H9 (cell line): ENCODE results near the gene BHLHE23. TPM values are rescaled to one million over a fixed set of nuclear protein-coding genes. Genes with fewer than 3 reads are reported as not detected.

Experiments used
- DNase-seq: peaks from one replicate; pipeline ENCODE4 v3.0.0-alpha.2; 2017
- H2AFZ ChIP-seq: one replicate; pipeline ENCODE4 v1.6.1; 2013; ENCODE audit warnings: mild to moderate bottlenecking, low read length, control low read depth, moderate library complexity
- H2AK5ac ChIP-seq: 2 replicates; pipeline ENCODE4 v1.6.1; 2013; ENCODE audit warnings: low read length, control low read depth, mixed read lengths; ENCODE audit not compliant: insufficient read length
- H2BK120ac ChIP-seq: one replicate; pipeline ENCODE4 v1.6.1; 2013; ENCODE audit warnings: low read depth, mild to moderate bottlenecking, low read length, control low read depth, inconsistent platforms; ENCODE audit not compliant: poor library complexity, severe bottlenecking
- H2BK12ac ChIP-seq: 2 replicates; pipeline ENCODE4 v1.6.1; 2013; ENCODE audit warnings: low read length, control low read depth, mixed read lengths, low read depth; ENCODE audit not compliant: insufficient read length
- H2BK15ac ChIP-seq: 2 replicates; pipeline ENCODE4 v1.6.1; 2013; ENCODE audit warnings: low read depth, low read length, control low read depth
- H2BK20ac ChIP-seq: one replicate; pipeline ENCODE4 v1.6.1; 2013; ENCODE audit warnings: low read depth, mild to moderate bottlenecking, low read length, control low read depth, inconsistent platforms; ENCODE audit not compliant: poor library complexity, severe bottlenecking
- H2BK5ac ChIP-seq: 2 replicates; pipeline ENCODE4 v1.6.1; 2013; ENCODE audit warnings: low read length, control low read depth, mixed read lengths; ENCODE audit not compliant: insufficient read length
- H3K14ac ChIP-seq: 2 replicates; pipeline ENCODE4 v1.6.1; 2013; ENCODE audit warnings: low read length, control low read depth; ENCODE audit not compliant: insufficient read depth
- H3K18ac ChIP-seq: 2 replicates; pipeline ENCODE4 v1.6.1; 2013; ENCODE audit warnings: low read depth, mild to moderate bottlenecking, mixed read lengths, low read length, control low read depth; ENCODE audit not compliant: insufficient read length
- H3K23ac ChIP-seq: 2 replicates; pipeline ENCODE4 v1.6.1; 2013; ENCODE audit warnings: low read length, control low read depth, mixed read lengths, low read depth; ENCODE audit not compliant: insufficient read length
- H3K23me2 ChIP-seq: 2 replicates; pipeline ENCODE4 v1.6.1; 2013; ENCODE audit warnings: low read depth, mild to moderate bottlenecking, mixed read lengths, low read length, control low read depth; ENCODE audit not compliant: insufficient read length, poor library complexity, severe bottlenecking
- H3K27ac ChIP-seq: 2 replicates; pipeline ENCODE4 v1.5.1; 2013; ENCODE audit warnings: low read length, control low read depth, mixed read lengths, low read depth; ENCODE audit not compliant: insufficient read length
- H3K27me3 ChIP-seq: 2 replicates; pipeline ENCODE4 v1.6.1; 2013; ENCODE audit warnings: low read length, control low read depth, inconsistent platforms; ENCODE audit not compliant: insufficient read depth
- H3K4ac ChIP-seq: 2 replicates; pipeline ENCODE4 v1.6.1; 2013; ENCODE audit warnings: low read depth, mild to moderate bottlenecking, control low read depth, inconsistent platforms, low read length, moderate library complexity
- H3K4me1 ChIP-seq: 2 replicates; pipeline ENCODE4 v1.6.1; 2013; ENCODE audit warnings: low read length, control low read depth, inconsistent platforms; ENCODE audit not compliant: insufficient read depth
- H3K4me2 ChIP-seq: 2 replicates; pipeline ENCODE4 v1.6.1; 2013; ENCODE audit warnings: low read length, control low read depth, mixed read lengths; ENCODE audit not compliant: insufficient read length, insufficient read depth
- H3K56ac ChIP-seq: 2 replicates; pipeline ENCODE4 v1.6.1; 2013; ENCODE audit warnings: low read depth, mild to moderate bottlenecking, mixed read lengths, low read length, control low read depth; ENCODE audit not compliant: insufficient read length
- H3K79me1 ChIP-seq: 2 replicates; pipeline ENCODE4 v1.6.1; 2013; ENCODE audit warnings: low read depth, mild to moderate bottlenecking, moderate library complexity, low read length, control low read depth, inconsistent platforms; ENCODE audit not compliant: insufficient read depth, poor library complexity, severe bottlenecking
- H3K79me2 ChIP-seq: 2 replicates; pipeline ENCODE4 v1.6.1; 2013; ENCODE audit warnings: low read length, control low read depth, inconsistent platforms; ENCODE audit not compliant: insufficient read depth
- H3K9ac ChIP-seq: 2 replicates; pipeline ENCODE4 v1.6.1; 2013; ENCODE audit warnings: low read length, control low read depth, mixed read lengths; ENCODE audit not compliant: insufficient read length; ENCODE audit errors: extremely low read depth
- H3K9me3 ChIP-seq: one replicate; pipeline ENCODE4 v1.6.1; 2013; ENCODE audit warnings: low read depth, low read length, inconsistent platforms; ENCODE audit not compliant: control insufficient read depth
- H3T11ph ChIP-seq: one replicate; pipeline ENCODE4 v1.6.1; 2013; ENCODE audit warnings: mild to moderate bottlenecking, low read length, control low read depth, inconsistent platforms
- H4K20me1 ChIP-seq: one replicate; pipeline ENCODE4 v1.6.1; 2013; ENCODE audit not compliant: control insufficient read depth, insufficient read length, insufficient read depth
- H4K5ac ChIP-seq: 2 replicates; pipeline ENCODE4 v1.6.1; 2013; ENCODE audit warnings: low read depth, mild to moderate bottlenecking, mixed read lengths, low read length, control low read depth; ENCODE audit not compliant: insufficient read length
- H4K8ac ChIP-seq: replicated peaks from 2 replicates; pipeline ENCODE4 v1.6.1; 2013; ENCODE audit warnings: low read length, control low read depth, mixed read lengths, low read depth; ENCODE audit not compliant: insufficient read length
- H4K91ac ChIP-seq: 2 replicates; pipeline ENCODE4 v1.6.1; 2013; ENCODE audit warnings: low read depth, mild to moderate bottlenecking, moderate library complexity, mixed read lengths, low read length, control low read depth; ENCODE audit not compliant: insufficient read length
- H3K27ac Mint-ChIP-seq, 3 experiments: 2 replicates in 2 of 3; 3 replicates in 1 of 3; pipeline ENCODE4 v1.8.0; 2020 to 2021; ENCODE audit warnings: mixed read lengths in 3 of 3, mild to moderate bottlenecking in 1 of 3, moderate library complexity in 1 of 3
- H3K27me3 Mint-ChIP-seq: 2 replicates; pipeline ENCODE4 v1.8.0; 2021; ENCODE audit warnings: low read depth, mild to moderate bottlenecking, moderate library complexity, mixed read lengths
- H3K36me3 Mint-ChIP-seq, 3 experiments: 2 replicates in 2 of 3; 3 replicates in 1 of 3; pipeline ENCODE4 v1.8.0; 2020 to 2021; ENCODE audit warnings: low read depth in 3 of 3, mixed read lengths in 3 of 3; ENCODE audit not compliant: insufficient read depth in 1 of 3
- H3K4me1 Mint-ChIP-seq, 2 experiments: 2 replicates each; pipeline ENCODE4 v1.8.0; 2020; ENCODE audit warnings: mixed read lengths in 2 of 2
- H3K4me3 Mint-ChIP-seq, 2 experiments: 2 replicates in 1 of 2; 3 replicates in 1 of 2; pipeline ENCODE4 v1.8.0; 2020 to 2021; ENCODE audit warnings: mild to moderate bottlenecking in 2 of 2, mixed read lengths in 2 of 2, moderate library complexity in 1 of 2
- H3K9me3 Mint-ChIP-seq, 2 experiments: 2 replicates in 1 of 2; 3 replicates in 1 of 2; pipeline ENCODE4 v1.8.0; 2020; ENCODE audit warnings: mild to moderate bottlenecking in 2 of 2, mixed read lengths in 2 of 2, moderate library complexity in 1 of 2
- CTCF ChIP-seq: fragments of 200-600 bp; sonication (generic); conservative IDR thresholded peaks from 3 replicates; pipeline ENCODE4 v1.8.0; 2021; ENCODE audit warnings: antibody characterized with exemption, mild to moderate bottlenecking
- WGBS: extraction: QIAGEN DNeasy Blood & Tissue Kit; methylation state at CpG from one replicate; pipeline ENCODE4 v1.1.7; 2013; ENCODE audit warnings: missing lambda C conversion rate, low lambda C conversion rate, mixed read lengths; ENCODE audit not compliant: insufficient read length; ENCODE audit errors: extremely low coverage; 5-methylcytosine and 5-hydroxymethylcytosine counted together
- total RNA-seq: library from RNA; stranded (reverse); gene quantifications from 2 replicates; pipeline ENCODE4 v1.2.1, GENCODE V29; 2021

BHLHE23 gene
- total RNA-seq, 1 experiment from 2014 or later, result 0.35 TPM

- no CpG with 5 or more reads among the region's 6 CpGs for WGBS
- H4K20me1 ChIP-seq, result no peaks in the 10 kb centered on the region
- no peaks in the 10 kb centered on the region for H3K23me2 ChIP-seq
- H4K8ac ChIP-seq, result no peak overlapping the region
- H3K56ac ChIP-seq, result no peak overlapping the region
- H3K79me1 ChIP-seq, result no peaks in the 10 kb centered on the region
- H3K4me1 ChIP-seq, result peaks cover 2% of the 10 kb centered on the region; the same call in 1 of the 2 replicates
- no peaks in the 10 kb centered on the region for H3K79me2 ChIP-seq
- no peak overlapping the region for H3K23ac ChIP-seq
- H2BK5ac ChIP-seq, result no peak overlapping the region
- no peak overlapping the region for H3K4me2 ChIP-seq
- no peak overlapping the region for H2AFZ ChIP-seq
- no peak overlapping the region; the same call in 1 of the 2 replicates for H3K14ac ChIP-seq
- no peak overlapping the region for H3K4me3 Mint-ChIP-seq
- peaks cover 37% of the 10 kb centered on the region for H3K27me3 Mint-ChIP-seq
- no peak overlapping the region for H2AK5ac ChIP-seq
- H3K18ac ChIP-seq, result no peak overlapping the region
- H3T11ph ChIP-seq, result no peak overlapping the region
- no peak overlapping the region for H4K5ac ChIP-seq
- no peak overlapping the region for H3K27ac ChIP-seq
- no peaks in the 10 kb centered on the region for H3K9me3 ChIP-seq
- no peak overlapping the region for H2BK120ac ChIP-seq
- H4K91ac ChIP-seq, result no peak overlapping the region
- no peaks in the 10 kb centered on the region for H3K27me3 ChIP-seq
- H3K4ac ChIP-seq, result no peak overlapping the region
- no peak for DNase-seq
- H2BK20ac ChIP-seq, result no peak overlapping the region
- H3K9ac ChIP-seq, result no peak overlapping the region
- no peaks in the 10 kb centered on the region for H3K36me3 Mint-ChIP-seq
- H3K4me1 Mint-ChIP-seq, result peaks cover 9 to 26% of the 10 kb centered on the region in 2 experiments
- H3K27ac Mint-ChIP-seq, result no peak overlapping the region
- TF ChIP-seq CTCF, result no peak
- H3K9me3 Mint-ChIP-seq, result no peaks in the 10 kb centered on the region; a peak in 1 of 5 replicates
- H2BK12ac ChIP-seq, result no peak overlapping the region
- H2BK15ac ChIP-seq, result no peak overlapping the region
These were observed 14.9 kb downstream of the BHLHE23 start for GRCh38 chr20:62991863-62992262.
